PFSK-1 (cell line): ENCODE data around the gene CAMTA1.

Experiments used
- POLR2AphosphoS5 ChIP-seq: IDR thresholded peaks from 2 replicates; pipeline ENCODE4 v1.6.1; 2012; ENCODE audit warnings: low read depth, mild to moderate bottlenecking, control low read depth, low read length, moderate library complexity
- SIN3A ChIP-seq: IDR thresholded peaks from 2 replicates; pipeline ENCODE4 v1.6.1; 2012; ENCODE audit warnings: mild to moderate bottlenecking, low read length, moderate library complexity, borderline replicate concordance; ENCODE audit not compliant: insufficient read depth
- TF ChIP-seq, protein P1 (sequence below), 2 experiments: IDR thresholded peaks; 2 replicates each; pipeline versions ENCODE4 v1.6.1 to v1.8.0; 2011 to 2012; ENCODE audit warnings: low read depth in 2 of 2, low read length in 2 of 2, control low read depth in 1 of 2, inconsistent platforms in 1 of 2, mild to moderate bottlenecking in 1 of 2, moderate library complexity in 1 of 2; ENCODE audit not compliant: insufficient read depth in 1 of 2

DNA sequence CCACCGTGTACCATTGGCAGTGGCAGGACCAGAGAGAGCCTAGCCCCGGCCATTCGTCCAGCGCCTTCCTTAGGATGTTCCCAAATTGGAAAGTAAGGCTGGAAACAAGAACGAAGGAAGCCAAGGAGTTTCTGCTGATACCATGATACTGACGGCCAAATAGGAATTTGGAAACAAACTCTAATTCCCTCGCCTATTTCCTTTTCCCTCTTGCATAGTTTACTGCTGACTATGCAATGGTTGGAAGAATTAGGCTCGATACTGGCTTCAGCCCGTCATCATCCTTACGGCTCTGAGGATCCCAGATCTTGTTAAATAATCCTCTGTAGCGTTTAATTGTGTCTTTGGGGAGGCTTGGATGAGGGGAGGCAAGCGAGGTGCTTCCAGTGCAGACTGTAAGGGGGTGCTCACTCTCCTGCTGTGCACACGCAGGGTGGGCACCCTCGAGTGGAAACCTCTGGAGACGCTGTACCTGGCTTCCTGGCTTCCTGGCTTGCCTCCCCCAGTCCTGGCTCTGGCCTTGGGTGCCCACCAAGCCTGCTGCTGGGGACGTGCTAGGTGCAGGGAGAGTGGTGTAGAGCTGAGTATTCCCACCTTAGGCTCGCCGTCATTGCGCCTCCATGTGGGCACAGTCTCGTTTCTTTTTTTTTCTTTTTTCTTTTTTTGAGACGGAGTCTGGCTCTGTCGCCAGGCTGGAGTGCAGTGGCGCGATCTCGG lies 27.4 kb upstream of the CAMTA1 start:
- TF ChIP-seq, protein P1, sequence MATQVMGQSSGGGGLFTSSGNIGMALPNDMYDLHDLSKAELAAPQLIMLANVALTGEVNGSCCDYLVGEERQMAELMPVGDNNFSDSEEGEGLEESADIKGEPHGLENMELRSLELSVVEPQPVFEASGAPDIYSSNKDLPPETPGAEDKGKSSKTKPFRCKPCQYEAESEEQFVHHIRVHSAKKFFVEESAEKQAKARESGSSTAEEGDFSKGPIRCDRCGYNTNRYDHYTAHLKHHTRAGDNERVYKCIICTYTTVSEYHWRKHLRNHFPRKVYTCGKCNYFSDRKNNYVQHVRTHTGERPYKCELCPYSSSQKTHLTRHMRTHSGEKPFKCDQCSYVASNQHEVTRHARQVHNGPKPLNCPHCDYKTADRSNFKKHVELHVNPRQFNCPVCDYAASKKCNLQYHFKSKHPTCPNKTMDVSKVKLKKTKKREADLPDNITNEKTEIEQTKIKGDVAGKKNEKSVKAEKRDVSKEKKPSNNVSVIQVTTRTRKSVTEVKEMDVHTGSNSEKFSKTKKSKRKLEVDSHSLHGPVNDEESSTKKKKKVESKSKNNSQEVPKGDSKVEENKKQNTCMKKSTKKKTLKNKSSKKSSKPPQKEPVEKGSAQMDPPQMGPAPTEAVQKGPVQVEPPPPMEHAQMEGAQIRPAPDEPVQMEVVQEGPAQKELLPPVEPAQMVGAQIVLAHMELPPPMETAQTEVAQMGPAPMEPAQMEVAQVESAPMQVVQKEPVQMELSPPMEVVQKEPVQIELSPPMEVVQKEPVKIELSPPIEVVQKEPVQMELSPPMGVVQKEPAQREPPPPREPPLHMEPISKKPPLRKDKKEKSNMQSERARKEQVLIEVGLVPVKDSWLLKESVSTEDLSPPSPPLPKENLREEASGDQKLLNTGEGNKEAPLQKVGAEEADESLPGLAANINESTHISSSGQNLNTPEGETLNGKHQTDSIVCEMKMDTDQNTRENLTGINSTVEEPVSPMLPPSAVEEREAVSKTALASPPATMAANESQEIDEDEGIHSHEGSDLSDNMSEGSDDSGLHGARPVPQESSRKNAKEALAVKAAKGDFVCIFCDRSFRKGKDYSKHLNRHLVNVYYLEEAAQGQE (IDR thresholded peaks at IDR 0.05; ENCODE audit: insufficient read depth in 1 of 2, low read depth in 2 of 2, low read length in 2 of 2) = no peak
- TF ChIP-seq SIN3A (no peak), POLR2AphosphoS5 (no peak)
